Esophagus muscularis mucosa (tissue), 4 donors: Measurements from ENCODE around the gene ITPR2.

Experiments
- EP300 ChIP-seq: sonication (generic); formaldehyde crosslinking; IDR thresholded peaks from one replicate; pipeline ENCODE4 v1.6.1; 2017; ENCODE audit warnings: antibody characterized with exemption
- POLR2A ChIP-seq: fragments of 450-650 bp; IDR thresholded peaks from one replicate; pipeline ENCODE4 v1.6.1; 2017; ENCODE audit warnings: antibody characterized with exemption, moderate library complexity, mild to moderate bottlenecking, low read depth
- POLR2AphosphoS5 ChIP-seq, 2 donors: sonication (generic); formaldehyde crosslinking; IDR thresholded peaks; one replicate each; pipeline ENCODE4 v1.6.1; 2017; ENCODE audit warnings: antibody characterized with exemption in 2 of 2
- TF ChIP-seq, protein P1 (sequence below), 3 experiments: fragments of 200-600 bp in 2 of 3; fragments of 450-650 bp in 1 of 3; sonication (generic) in 2 of 3; IDR thresholded peaks; one replicate each; pipeline ENCODE4 v1.5.1; 2017 to 2019; ENCODE audit warnings: antibody characterized with exemption in 3 of 3, mild to moderate bottlenecking in 2 of 3, moderate library complexity in 1 of 3

DNA sequence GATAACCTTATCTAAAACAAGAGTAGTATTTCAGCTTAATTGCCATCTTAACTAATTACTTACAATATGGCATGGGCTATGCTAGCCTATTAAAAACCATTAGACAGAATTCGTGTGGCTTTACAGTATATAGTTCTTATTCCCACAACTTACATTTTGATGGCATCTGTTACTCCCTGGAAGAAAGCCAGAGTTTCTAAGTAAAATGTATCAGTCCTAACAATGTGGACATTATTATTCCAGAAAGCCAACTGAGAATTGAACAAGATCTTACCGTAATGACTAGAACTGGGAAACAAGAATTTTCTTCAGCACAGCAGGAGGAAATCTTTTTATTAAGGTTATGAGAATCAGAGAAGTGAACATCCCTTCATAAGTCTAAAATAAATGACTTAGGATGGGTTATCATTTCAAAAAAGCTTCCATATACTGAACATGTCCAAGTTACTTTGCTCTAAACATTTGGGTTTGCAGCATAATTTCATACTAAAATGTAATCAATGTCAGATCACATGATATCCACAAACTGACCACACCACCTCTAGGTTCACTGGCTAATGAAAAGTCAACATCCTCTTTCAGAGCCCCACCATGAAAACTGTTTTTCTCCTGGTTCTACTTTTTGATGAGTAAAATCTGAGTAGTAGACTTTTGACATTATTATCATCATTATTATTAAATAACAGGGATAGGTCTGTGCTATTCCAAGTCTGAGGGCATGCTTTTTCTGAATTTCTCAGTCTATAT lies 457.9 kb downstream of the ITPR2 start:
- TF ChIP-seq, protein P1, sequence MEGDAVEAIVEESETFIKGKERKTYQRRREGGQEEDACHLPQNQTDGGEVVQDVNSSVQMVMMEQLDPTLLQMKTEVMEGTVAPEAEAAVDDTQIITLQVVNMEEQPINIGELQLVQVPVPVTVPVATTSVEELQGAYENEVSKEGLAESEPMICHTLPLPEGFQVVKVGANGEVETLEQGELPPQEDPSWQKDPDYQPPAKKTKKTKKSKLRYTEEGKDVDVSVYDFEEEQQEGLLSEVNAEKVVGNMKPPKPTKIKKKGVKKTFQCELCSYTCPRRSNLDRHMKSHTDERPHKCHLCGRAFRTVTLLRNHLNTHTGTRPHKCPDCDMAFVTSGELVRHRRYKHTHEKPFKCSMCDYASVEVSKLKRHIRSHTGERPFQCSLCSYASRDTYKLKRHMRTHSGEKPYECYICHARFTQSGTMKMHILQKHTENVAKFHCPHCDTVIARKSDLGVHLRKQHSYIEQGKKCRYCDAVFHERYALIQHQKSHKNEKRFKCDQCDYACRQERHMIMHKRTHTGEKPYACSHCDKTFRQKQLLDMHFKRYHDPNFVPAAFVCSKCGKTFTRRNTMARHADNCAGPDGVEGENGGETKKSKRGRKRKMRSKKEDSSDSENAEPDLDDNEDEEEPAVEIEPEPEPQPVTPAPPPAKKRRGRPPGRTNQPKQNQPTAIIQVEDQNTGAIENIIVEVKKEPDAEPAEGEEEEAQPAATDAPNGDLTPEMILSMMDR (IDR thresholded peaks at IDR 0.05) = no peak
- TF ChIP-seq POLR2AphosphoS5 (IDR thresholded peaks at IDR 0.05) (no peak), POLR2A (no peak), EP300 (no peak)
